ENCODE data around the gene ITPR3.

- TF ChIP-seq EZH2 (IDR thresholded peaks at IDR 0.05; ENCODE audit: insufficient read depth, low read length) (no peak), CTCF (IDR thresholded peaks at IDR 0.05; ENCODE audit: insufficient read depth, low read depth, low read length) (no peak)
Measured at GRCh38 chr6:33675968-33676367, 54.8 kb downstream of the ITPR3 start.
